Iris pigment epithelial cell (primary cell): ENCODE results near the gene RHOU.
"Not testable (repeated sequence)": the region's sequence is repeated elsewhere in the genome, so short reads cannot be mapped to it uniquely, and the experiment has no call there.

Source experiments
- DNase-seq: peaks from one replicate; pipeline ENCODE4 v3.0.0-alpha.2; 2011; ENCODE audit warnings: low read depth

Gene RHOU

GRCh38 chr1:228758447-228758846 lies 23.2 kb downstream of the RHOU start:
- DNase-seq = no peak

GRCh38 chr1:228760979-228761378 lies 25.7 kb downstream of the RHOU start:
- no peak for DNase-seq

- DNase-seq = no peak
Measured at GRCh38 chr1:228763561-228763960, 28.3 kb downstream of the RHOU start.

DNA sequence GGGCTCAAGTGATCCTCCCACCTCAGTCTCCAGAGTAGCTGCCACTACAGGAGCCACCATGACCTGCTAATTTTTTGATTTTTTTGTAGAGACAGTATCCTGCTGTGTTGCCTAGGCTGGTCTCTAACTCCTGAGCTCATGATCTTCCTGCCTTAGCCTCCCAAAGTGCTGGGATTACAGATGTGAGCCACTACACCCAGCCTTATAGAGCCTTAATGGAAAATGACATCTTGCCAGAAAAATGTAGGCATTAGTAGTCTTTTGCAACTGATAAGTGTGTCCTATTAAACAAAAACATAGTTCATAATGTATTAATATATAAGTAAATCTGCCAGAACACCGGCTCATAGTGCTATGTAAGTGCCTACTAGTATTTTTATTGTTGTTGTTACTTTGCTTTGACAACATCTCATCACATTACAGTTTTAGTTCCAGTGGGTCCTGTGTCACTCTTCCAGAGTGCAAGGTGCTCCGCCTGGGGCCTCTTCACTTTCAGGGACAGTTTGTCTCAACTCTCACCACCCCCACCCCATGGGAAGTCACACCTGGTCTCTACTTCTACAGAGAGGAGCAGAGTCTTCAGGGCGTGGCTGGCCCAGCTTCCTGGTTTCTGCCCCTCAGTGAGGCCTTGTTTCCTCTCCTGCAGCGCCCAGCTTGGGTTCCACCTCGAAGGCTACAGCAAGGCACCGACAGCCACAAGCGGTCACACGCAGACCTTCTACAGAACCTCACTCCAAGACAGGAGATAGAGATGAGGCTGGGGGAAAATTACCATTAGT lies 30.1 kb downstream of the RHOU start:
- no peak for DNase-seq

DNA sequence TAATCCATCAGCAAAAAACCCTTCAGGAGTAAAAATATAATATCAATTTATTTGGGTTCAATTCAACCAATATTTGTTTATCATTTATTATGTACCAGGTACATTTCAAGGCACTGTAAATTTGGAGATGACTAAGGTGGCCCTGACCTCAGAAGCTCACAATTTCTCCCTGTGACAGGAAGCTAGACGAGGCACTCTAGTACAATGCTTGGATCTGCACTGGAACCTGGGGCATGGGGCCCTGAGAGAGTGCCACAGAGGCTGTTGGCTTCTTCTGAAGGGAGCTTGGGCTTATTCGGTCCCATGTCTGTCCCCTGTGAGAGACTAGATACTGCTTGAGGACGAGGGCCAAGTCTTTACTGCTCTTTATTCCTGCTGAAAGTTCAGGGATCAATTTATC lies 31.5 kb downstream of the RHOU start:
- no peak for DNase-seq

DNA sequence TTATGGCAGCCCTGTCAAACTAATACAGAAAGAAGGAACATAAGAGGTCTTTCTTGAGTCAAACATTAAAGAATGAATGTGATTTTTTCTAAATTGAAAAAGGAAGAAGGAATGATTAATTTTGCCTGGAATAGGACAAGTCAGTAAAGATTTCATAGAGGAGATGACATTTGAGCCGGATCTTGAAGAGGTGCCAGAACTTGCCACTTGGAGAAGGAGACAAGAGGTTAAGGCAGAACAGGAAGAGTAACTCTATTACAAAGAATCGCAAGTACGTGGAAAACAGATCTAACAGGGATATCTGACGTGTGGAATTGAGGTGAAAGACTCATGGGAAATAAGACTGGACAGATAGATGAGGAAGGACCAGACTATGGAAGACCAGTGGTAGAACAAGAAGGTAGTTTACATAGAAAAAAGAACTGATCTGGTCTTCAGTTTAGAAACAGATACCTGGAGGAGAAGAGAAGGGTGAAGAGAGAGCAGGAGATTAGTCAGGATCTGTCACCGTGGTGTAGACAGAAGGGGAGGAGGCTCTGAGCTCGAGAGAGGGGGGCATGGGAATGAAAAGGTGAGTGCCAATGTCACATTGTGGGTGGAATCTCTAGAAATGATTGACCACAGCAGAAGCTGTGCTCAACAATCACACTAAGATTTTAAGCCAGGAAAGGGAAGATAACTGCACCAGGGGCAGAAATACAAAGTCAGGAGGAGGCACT lies 32.5 kb downstream of the RHOU start:
- DNase-seq = no peak

DNA sequence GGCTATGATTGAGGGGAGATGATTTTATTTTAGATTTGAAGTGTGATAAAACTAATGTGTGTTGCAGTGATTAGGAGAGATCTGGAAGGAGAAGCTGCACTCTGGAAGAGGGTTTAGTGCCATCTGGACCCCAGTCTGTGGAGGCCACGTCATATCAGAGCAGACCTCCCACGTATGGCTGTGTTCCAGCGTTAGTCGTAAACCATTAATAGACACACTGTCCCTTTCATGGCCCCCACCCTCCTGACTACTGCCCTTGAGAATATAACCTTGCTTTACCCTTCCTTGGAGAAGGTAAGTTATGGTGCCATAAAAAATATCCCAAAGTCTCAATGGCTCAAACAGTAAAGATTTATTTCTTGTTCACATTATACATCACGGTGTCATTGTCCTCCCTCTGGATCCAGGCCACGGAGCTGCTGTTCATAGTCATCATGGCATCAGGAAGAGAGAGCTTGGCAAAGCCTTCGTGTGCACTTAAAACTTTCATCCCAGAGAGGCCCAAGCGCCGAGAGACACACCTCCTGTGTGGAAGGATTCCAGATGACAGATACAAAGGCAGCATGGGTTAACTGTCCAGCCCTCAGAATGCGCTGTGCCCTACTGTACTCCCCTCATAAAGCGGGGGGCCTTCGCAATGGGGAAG lies 33.2 kb downstream of the RHOU start:
- DNase-seq = no peak

DNA sequence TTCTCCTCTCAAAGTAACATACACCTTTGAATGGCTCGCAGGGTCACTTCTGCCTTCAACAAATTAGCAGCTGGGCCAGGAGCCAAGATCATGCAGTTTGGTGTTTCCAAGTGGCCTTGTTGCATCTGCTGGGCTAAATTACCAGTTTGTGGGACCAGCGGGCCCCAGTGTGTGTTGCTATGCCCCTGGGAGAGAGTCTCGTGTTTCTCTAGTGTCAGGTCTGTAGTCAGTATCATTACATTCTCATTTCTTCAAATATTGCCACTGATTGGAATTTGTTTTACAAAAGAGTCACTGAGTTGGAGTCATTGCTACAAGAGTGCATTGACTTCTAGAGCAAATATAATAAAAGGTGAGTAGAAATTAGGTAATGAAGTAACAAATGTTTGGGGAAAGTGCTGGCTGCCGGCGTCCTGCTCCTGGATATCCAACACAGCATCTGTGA lies 35.5 kb downstream of the RHOU start:
- DNase-seq = no peak

GRCh38 chr1:228772516-228773212 lies 37.4 kb downstream of the RHOU start:
- no peak for DNase-seq

- DNase-seq = not testable (repeated sequence)
Measured at GRCh38 chr1:228775946-228776345, 40.7 kb downstream of the RHOU start.

DNA sequence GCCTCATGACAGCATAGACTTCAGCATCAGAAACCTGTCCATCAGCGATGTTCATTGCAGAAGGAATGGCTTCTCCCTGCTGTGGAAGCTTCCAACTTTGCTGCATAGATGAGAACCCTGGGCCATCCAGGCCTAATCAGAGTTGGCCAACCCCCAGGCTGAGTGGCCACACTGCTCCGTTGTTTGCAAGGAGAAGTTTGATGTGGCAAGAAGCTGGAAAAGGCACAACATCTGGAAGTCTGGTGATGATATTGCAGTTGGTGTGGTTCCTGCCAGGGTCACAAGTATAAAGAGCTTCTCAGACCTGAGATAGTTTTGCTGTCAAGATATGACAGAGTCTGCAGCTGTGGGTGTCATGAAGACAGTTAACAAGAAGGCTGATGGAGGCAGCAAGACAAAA lies 41.2 kb downstream of the RHOU start:
- no peak for DNase-seq

DNA sequence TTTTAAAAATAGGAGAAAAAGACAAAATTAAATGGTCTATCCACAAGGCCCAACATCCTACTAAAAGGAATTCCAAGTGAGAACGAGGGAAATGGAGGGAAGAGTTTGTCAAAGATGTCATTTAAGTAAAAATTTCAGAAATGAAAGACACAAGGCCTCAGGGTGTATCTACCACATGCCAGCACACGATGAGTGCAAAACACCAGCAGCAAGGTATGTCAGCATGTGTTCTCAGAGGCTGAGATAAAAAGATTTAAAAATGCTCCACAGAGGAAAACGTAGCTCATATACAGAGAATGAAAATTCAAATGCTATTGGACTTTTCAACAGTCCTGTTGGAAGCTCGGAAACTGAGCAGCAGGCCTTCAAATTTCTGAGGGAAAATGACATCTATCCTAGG lies 42.0 kb downstream of the RHOU start:
- DNase-seq = no peak

DNA sequence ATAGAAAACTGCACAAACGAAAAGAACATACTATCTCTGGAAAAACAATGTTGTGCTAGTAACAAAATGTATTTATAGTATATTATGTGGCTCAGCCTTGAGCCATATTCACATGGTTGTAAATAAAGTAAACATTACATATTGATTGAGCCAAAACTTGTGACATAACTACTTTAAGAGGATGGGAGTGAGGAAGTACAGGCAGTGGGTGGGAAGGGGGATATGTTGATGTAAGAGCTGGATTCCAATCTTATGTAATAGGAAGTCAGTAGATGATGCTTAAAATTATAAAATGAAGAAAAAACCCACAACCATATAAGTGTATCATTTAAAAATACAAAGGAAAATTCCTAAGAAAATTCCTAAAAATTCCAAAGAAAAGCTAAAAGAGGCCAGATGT lies 42.7 kb downstream of the RHOU start:
- no peak for DNase-seq

DNA sequence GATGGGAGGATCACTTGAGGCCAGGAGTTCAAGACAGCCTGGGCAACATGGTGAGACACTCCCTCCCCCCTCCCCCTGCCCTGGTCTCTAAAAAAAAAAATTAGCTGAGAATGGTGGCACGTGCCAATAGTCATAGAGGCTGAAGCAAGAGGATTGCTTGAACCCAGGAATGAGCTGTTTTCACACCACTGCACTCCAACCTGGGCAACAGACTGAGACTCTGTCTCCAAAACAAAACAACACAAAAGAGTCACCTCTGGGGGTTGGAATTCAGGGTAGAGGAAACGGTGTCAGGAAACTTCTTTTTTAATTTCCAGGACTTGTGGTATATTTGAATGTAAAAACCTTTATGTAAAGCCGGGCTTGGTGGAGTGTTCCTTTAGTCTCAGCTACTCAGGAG lies 43.2 kb downstream of the RHOU start:
- DNase-seq = no peak

- peak; percentile 12 for DNase-seq
Measured at GRCh38 chr1:228778961-228779360, 43.7 kb downstream of the RHOU start.

- DNase-seq = peak; percentile 41
Measured at GRCh38 chr1:228781161-228781808, 46.0 kb downstream of the RHOU start.

GRCh38 chr1:228781809-228782661 lies 46.8 kb downstream of the RHOU start:
- DNase-seq = no peak

DNA sequence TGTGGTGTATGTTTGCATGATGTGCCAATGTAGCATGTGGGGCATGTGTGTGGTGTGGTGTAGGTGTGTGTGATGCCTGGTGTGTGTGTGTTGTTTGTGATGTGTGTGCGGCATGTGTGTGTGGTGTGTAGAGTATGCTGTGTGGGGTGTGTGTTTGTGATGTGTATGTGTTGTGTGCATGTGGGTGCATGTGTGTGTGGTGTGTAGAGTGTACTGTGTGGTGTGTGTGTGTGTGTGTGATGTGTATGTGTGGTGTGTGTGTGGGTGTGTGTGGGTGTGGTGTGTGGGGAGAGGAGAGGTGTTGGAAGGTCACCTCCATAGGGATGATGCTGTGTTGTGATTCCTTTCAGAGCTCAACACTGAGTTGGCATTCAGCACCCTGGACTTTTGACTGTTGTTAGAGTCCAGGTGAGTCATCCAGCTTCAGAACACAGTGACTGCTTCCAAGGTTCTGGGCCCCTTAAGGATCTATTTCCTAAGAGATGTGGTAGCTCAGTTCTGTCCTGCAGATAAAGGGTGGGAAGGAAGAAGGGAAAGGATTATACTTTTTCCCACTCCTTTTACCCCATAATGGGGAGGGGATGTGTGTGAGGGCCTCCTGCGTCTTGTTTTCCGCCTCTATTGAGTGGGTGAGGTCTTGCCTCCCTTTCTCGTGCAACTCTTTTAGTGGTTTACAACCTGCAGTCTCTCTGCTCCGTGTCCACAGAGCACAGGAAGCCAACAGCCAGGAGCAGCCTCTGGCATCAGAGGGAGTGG lies 47.6 kb downstream of the RHOU start:
- DNase-seq = peak; percentile 66

GRCh38 chr1:228783418-228784040 lies 48.2 kb downstream of the RHOU start:
- peak; percentile 26 for DNase-seq

DNA sequence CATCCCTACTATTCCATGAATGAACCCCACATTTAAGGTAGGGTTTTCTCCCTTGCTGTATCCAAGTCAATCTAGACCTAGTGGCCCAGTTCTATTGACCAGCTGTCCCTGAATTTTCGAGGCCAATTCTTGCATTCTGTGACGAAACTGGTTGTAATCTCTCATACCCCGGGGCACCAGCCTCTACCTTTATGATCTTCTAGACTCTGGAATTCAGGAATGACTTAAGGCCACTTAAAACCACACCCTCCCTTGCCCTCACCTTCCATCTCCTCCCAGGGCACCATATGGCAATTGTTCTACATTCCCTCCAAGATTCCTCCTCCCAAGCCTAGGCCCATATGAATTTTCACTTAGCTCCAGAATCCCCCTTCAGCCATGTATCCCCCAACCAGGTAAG lies 48.9 kb downstream of the RHOU start:
- no peak for DNase-seq
